Middle frontal gyrus (tissue), 1 donor: ENCODE data around the gene COL25A1.

Source experiments
- DNase-seq: peaks from one replicate; pipeline ENCODE4 v3.0.0-alpha.2; 2015; ENCODE audit warnings: low spot score; ENCODE audit errors: extremely low spot score

Gene COL25A1

GRCh38 chr4:108829966-108830492, 472.4 kb downstream of the COL25A1 start:
- DNase-seq, result no peak

GRCh38 chr4:108828620-108829019, 473.8 kb downstream of the COL25A1 start:
- DNase-seq, result no peak

DNA sequence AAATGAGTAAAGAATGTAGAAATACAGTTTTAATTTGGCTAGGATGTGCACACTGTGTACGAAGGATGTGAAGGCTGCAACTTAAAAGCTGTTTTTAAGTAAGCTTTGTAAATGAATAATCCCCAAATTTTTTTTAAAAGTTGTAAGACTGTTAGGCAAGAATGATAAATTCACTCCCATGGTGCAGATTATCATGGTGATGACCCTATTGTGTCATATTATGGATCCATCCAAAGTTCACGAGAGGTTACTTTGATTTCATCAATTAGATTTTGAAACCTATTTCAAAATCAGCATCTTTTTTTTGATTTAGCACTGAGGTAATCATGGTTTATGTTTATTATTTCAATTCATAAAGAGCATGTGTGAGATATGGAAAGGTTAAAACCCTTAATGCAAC, 476.7 kb downstream of the COL25A1 start:
- no peak for DNase-seq

DNA sequence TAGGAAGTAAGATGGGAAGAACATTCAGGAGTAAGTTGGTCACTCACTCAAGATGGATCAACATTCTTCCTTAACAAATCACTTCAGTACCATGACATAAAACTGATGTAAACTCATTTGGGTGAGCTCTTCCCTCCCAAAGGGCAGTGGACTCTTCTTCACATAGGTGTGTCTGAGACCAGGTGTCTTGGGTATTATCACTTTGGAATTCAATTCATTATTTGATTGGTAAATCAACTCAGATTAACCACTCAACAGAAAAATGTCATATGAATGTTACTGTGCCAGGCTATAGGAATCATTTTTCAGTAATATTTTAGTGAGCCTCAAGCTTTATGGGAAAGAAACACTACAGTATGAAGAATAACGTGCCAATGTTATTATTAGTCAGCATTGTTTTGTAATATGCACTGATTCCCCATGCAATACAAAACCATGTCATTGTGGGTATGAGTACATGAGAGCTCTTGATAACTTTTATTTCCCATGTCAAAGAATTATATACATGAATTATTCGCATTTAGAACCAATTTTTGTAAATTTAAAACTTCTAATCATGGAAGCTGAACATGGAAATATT, 481.0 kb downstream of the COL25A1 start:
- no peak for DNase-seq

DNA sequence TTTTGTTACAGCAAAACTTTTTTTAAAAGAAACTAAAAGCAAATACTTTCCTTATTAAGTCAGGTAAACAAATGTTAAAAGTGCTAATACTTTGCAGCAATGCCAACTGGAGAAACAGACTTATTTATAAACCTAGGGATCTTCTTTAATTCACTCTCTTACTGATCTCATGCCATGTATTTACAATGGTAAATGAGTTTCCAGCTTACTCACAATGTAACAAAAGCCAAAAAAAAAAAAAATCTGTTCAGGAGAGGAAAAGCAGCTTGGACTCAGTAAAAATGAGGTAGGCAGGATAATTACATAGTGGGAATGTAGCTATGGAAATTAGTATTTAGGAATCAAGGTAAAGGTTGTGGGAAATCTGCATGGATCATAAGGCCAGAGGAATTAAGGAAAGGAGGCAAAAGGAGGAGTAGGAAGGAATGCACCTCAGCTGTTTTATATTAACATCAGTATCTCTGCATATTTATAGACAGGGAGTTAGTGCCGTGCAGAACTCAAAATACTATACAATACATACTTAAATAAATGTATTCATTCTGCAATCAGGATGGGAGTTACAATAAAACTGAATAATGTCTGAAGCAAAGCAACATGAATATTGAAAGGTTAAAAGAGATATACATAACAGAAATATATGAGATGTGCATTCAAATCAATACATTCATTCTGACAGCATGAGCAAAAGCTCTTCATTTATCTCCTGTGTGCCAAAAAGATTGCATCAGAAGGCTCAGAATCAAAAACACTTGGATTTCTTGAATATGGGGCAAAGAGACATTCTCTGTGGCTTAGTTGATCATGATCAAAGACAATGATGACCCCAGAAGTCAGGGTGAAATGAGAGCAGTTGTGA, 481.7 kb downstream of the COL25A1 start:
- DNase-seq, result no peak

DNA sequence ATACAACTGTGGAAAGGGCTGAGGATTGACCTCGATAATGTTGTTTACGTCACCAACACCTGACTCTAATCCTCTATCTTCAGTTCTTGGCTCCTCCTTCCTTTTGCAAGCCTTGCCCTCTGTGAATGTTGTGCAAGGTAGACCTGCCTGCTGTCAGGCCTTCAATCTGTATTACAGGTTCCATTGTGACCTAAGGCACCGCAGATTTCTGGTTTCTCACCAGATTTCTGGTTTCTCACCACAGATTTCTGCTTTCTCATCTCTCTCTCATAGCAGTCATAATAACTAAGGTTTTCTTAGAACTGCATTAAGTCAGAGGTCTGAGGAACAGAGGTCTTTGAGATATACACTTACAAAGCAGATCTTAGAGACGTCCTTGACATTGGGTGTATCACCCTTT, 488.1 kb downstream of the COL25A1 start:
- no peak for DNase-seq

DNA sequence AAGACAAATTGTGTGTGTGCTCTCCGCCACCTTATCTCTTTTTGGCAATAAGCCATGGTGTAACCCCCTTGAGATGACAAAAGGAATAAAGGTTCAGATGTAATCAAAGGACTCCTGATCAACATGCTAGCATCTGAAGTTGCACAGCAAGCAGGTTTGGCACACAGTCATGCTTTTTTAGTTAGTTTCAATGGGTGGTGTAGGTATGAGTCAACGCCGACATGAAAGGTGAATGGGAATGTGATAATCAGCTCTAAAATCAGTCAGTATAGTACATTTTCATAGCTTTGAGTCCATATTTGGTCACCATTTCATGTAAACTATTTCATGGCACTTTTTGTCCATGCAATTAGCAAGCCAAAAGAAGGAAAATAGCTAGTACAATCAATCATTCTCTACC, 489.2 kb downstream of the COL25A1 start:
- no peak for DNase-seq

- no peak for DNase-seq
Observed at GRCh38 chr4:108811486-108811885, 491.0 kb downstream of the COL25A1 start.

DNA sequence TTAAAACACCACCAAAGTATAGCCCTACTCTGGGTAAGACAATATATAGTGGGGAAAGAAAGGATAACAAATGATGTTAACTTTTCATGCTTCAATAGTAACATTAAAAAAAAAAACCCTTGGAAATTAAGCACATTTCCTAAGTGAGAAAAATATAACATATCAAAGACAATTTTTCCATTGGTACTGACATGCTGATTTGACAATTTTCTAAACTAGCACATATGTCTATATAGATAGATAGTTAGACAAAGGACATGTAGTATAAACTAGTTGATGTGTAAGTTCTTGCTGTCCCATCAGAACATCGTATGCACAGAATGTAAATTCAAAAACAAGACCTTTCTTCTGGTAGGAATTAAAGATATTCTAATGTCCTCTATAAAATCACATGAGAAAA, 492.4 kb downstream of the COL25A1 start:
- DNase-seq, result no peak

- DNase-seq, result no peak
Observed at GRCh38 chr4:108804648-108805273, 497.7 kb downstream of the COL25A1 start.

DNA sequence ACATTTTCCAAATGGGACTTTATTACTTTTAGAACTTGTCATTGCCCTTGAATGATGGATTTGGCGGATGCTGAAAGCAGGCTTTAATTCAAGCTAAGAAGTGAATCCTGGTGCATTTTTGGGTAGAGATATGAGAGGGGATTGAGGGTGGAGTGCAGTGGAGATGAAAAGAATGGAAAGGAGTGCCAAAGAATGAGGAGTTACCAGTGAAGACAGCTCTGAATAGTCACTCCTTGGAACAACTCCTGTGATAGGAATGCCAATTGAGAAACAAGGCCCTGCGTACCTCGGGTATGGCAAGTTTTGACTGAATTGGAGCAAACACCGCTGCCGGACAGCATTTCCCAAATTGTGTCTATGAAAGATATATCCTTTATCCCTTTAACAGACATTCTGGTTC, 503.2 kb downstream of the COL25A1 start:
- no peak for DNase-seq

DNA sequence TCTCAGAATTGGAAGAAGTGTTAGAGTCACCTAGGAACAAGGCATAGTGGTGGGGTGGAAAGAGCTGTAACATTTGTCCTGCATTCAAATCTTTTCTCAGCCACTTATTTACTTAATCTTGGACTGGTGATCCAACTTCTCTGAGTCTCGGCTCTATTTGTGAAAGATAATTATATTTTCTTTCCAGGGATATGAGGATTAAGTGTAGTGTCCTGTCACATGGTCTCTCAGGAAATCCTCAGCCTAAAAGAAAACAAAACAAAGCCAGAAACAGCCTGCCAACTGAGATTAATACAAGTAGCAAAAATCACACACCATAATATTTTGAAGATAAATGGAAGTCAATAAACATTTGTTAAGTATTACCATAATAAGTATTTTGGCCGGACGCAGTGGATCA, 506.3 kb downstream of the COL25A1 start:
- no peak for DNase-seq

- no peak for DNase-seq
Observed at GRCh38 chr4:108795733-108796132, 506.7 kb downstream of the COL25A1 start.

DNA sequence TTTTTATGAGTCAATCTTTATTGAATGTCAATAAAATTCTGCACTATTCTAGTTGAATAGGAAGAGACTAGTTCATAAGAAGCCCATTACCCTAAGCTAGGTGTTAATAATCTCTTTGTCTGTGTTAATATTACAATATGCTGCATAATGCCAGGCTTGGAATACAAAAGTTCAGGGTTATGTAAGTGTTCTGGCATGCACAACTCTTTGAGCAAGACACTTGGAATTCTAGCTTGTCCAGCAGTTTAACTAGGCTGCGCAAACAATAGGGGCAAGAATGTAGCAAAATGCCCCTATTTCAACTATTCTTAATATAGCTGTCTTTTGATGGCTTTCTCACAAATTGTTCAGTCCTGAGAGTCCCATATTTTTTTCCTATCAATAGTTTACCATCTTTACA, 508.3 kb downstream of the COL25A1 start:
- DNase-seq, result no peak

GRCh38 chr4:108793415-108793814, 509.0 kb downstream of the COL25A1 start:
- DNase-seq, result no peak

- DNase-seq, result no peak
Observed at GRCh38 chr4:108788731-108789130, 513.7 kb downstream of the COL25A1 start.

GRCh38 chr4:108787724-108788123, 514.7 kb downstream of the COL25A1 start:
- no peak for DNase-seq

- no peak for DNase-seq
Observed at GRCh38 chr4:108787106-108787505, 515.4 kb downstream of the COL25A1 start.

- no peak for DNase-seq
Observed at GRCh38 chr4:108786351-108786750, 516.1 kb downstream of the COL25A1 start.

- DNase-seq, result no peak
Observed at GRCh38 chr4:108783665-108784463, 518.6 kb downstream of the COL25A1 start.

GRCh38 chr4:108779958-108780357, 522.5 kb downstream of the COL25A1 start:
- DNase-seq, result no peak
